ENCODE measurements around the gene TTF1. TPM values are rescaled to one million over a fixed set of nuclear protein-coding genes. Genes with fewer than 3 reads are reported as not detected.

TTF1 gene
- 19.8 TPM for total RNA-seq
- long read RNA-seq, partial matches to known transcripts, result 8 of 17 reads
- long read RNA-seq, other reads (novel, unspliced or antisense), result 5 of 17 reads

- peak; percentile 69 for ATAC-seq
- DNase-seq, result peak; percentile 94
- intact Hi-C loops (cut with micrococcal nuclease), result no loop called here
Measured at GRCh38 chr9:132406554-132407122, at the start of gene TTF1. Gene TTF1 (minus strand): TSS chr9:132406840. CDS start chr9:132402821, 4,019 bp downstream.

GRCh38 chr9:132456241-132456640 is 49.6 kb upstream of the TTF1 start:
- no peak for ATAC-seq
- intact Hi-C loops (cut with micrococcal nuclease), result no loop called here

GRCh38 chr9:132451276-132451675 is 44.6 kb upstream of the TTF1 start:
- ATAC-seq, result no peak

More at GRCh38 chr9:132456241-132456640, 49.6 kb upstream of the TTF1 start:
- no peak for DNase-seq

GRCh38 chr9:132447902-132448301 is 41.3 kb upstream of the TTF1 start:
- ATAC-seq (no peak), DNase-seq (no peak)
- intact Hi-C loops (cut with micrococcal nuclease), result no loop called here

More at GRCh38 chr9:132451276-132451675, 44.6 kb upstream of the TTF1 start:
- intact Hi-C loops (cut with micrococcal nuclease), result no loop called here
- no peak for DNase-seq

- intact Hi-C loops (cut with micrococcal nuclease), result no loop called here
- no peak for ATAC-seq
- no peak for DNase-seq
Measured at GRCh38 chr9:132447346-132447745, 40.7 kb upstream of the TTF1 start.

- ATAC-seq, result no peak
- intact Hi-C loops (cut with micrococcal nuclease), result no loop called here
- no peak for DNase-seq
Measured at GRCh38 chr9:132446887-132447286, 40.2 kb upstream of the TTF1 start.

- ATAC-seq, result no peak
- intact Hi-C loops (cut with micrococcal nuclease), result no loop called here
- DNase-seq, result no peak
Measured at GRCh38 chr9:132443951-132444607, 37.4 kb upstream of the TTF1 start.

GRCh38 chr9:132441404-132441803 is 34.8 kb upstream of the TTF1 start:
- intact Hi-C loops (cut with micrococcal nuclease), result no loop called here
- DNase-seq, result no peak
- ATAC-seq, result no peak

GRCh38 chr9:132440735-132441134 is 34.1 kb upstream of the TTF1 start:
- intact Hi-C loops (cut with micrococcal nuclease), result no loop called here
- ATAC-seq (no peak), DNase-seq (no peak)

GRCh38 chr9:132439153-132439552 is 32.5 kb upstream of the TTF1 start:
- intact Hi-C loops (cut with micrococcal nuclease), result no loop called here
- ATAC-seq (no peak), DNase-seq (no peak)

GRCh38 chr9:132434881-132435280 is 28.2 kb upstream of the TTF1 start:
- no peak for ATAC-seq

GRCh38 chr9:132430998-132431397 is 24.4 kb upstream of the TTF1 start:
- DNase-seq (no peak), ATAC-seq (no peak)
- intact Hi-C loops (cut with micrococcal nuclease), result no loop called here

More at GRCh38 chr9:132434881-132435280, 28.2 kb upstream of the TTF1 start:
- no peak for DNase-seq
- intact Hi-C loops (cut with micrococcal nuclease), result no loop called here

GRCh38 chr9:132426639-132427414 is 20.2 kb upstream of the TTF1 start:
- no peak for DNase-seq
- ATAC-seq, result no peak
- intact Hi-C loops (cut with micrococcal nuclease), result no loop called here

- intact Hi-C loops (cut with micrococcal nuclease), result no loop called here
- ATAC-seq (no peak), DNase-seq (no peak)
Measured at GRCh38 chr9:132425675-132426062, 19.0 kb upstream of the TTF1 start.

GRCh38 chr9:132424857-132425674 is 18.4 kb upstream of the TTF1 start:
- DNase-seq (no peak), ATAC-seq (no peak)
- intact Hi-C loops (cut with micrococcal nuclease), result no loop called here

GRCh38 chr9:132423503-132423902 is 16.9 kb upstream of the TTF1 start:
- DNase-seq, result no peak
- intact Hi-C loops (cut with micrococcal nuclease), result no loop called here
- ATAC-seq, result no peak

- DNase-seq (no peak), ATAC-seq (no peak)
- intact Hi-C loops (cut with micrococcal nuclease), result no loop called here
Measured at GRCh38 chr9:132422574-132422973, 15.9 kb upstream of the TTF1 start.

GRCh38 chr9:132418726-132419363 is 12.2 kb upstream of the TTF1 start:
- intact Hi-C loops (cut with micrococcal nuclease), result no loop called here
- ATAC-seq (no peak), DNase-seq (no peak)

- intact Hi-C loops (cut with micrococcal nuclease), result no loop called here
Measured at GRCh38 chr9:132415181-132415580, 8.5 kb upstream of the TTF1 start.

More at GRCh38 chr9:132415181-132415580, 8.5 kb upstream of the TTF1 start:
- ATAC-seq, result no peak
- no peak for DNase-seq

All from left ventricle myocardium superior (tissue), 1 donor.